Right atrium auricular region (tissue), 2 donors: Measurements from ENCODE around the gene ALOX15. TPM values are rescaled to one million over a fixed set of nuclear protein-coding genes. Genes with fewer than 3 reads are reported as not detected.

ENCODE experiments used
- DNase-seq: peaks from one replicate; pipeline ENCODE4 v3.0.0-alpha.2; 2019; ENCODE audit warnings: low spot score
- H3K27ac ChIP-seq, 2 donors: fragments of 200-600 bp; sonication (generic); 1 replicate in 1 of 2; 2 replicates in 1 of 2; pipeline ENCODE4 v1.5.1; 2016 to 2019
- H3K27me3 ChIP-seq, 2 donors: fragments of 200-600 bp; sonication (generic); one replicate each; pipeline versions ENCODE4 v1.5.1 to v1.6.0; 2017 to 2019
- H3K36me3 ChIP-seq: fragments of 200-600 bp; sonication (generic); one replicate; pipeline ENCODE4 v1.5.1; 2016
- H3K4me1 ChIP-seq, 2 donors: fragments of 200-600 bp; sonication (generic); one replicate each; pipeline versions ENCODE4 v1.5.1 to v1.6.0; 2017 to 2019
- H3K4me3 ChIP-seq, 2 donors: fragments of 200-600 bp; sonication (generic); 1 replicate in 1 of 2; 2 replicates in 1 of 2; pipeline ENCODE4 v1.5.1; 2017 to 2019; ENCODE audit warnings: mild to moderate bottlenecking in 1 of 2, moderate library complexity in 1 of 2
- H3K9me3 ChIP-seq, 2 donors: fragments of 200-600 bp; sonication (generic); one replicate each; pipeline ENCODE4 v1.5.1; 2019
- total RNA-seq, 2 donors: library from RNA; depleted of rRNA; stranded (reverse); fragments of >200 nt; gene quantifications; one replicate each; pipeline ENCODE4 v1.1.0, GENCODE V29; 2016
- TF ChIP-seq, protein P1 (sequence below), 2 donors: fragments of 200-600 bp; sonication (generic); IDR thresholded peaks; one replicate each; pipeline ENCODE4 v1.5.1; 2019; ENCODE audit warnings: antibody characterized with exemption in 2 of 2

ALOX15 gene
- total RNA-seq, 2 donors from 2014 or later, result 16.9 to 65.0 TPM

GRCh38 chr17:4676791-4677190 is 35.3 kb upstream of the ALOX15 start:
- no peak overlapping the region for H3K4me3 ChIP-seq
- no peaks in the 10 kb centered on the region for H3K9me3 ChIP-seq
- TF ChIP-seq, protein P1, sequence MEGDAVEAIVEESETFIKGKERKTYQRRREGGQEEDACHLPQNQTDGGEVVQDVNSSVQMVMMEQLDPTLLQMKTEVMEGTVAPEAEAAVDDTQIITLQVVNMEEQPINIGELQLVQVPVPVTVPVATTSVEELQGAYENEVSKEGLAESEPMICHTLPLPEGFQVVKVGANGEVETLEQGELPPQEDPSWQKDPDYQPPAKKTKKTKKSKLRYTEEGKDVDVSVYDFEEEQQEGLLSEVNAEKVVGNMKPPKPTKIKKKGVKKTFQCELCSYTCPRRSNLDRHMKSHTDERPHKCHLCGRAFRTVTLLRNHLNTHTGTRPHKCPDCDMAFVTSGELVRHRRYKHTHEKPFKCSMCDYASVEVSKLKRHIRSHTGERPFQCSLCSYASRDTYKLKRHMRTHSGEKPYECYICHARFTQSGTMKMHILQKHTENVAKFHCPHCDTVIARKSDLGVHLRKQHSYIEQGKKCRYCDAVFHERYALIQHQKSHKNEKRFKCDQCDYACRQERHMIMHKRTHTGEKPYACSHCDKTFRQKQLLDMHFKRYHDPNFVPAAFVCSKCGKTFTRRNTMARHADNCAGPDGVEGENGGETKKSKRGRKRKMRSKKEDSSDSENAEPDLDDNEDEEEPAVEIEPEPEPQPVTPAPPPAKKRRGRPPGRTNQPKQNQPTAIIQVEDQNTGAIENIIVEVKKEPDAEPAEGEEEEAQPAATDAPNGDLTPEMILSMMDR (IDR thresholded peaks at IDR 0.05), result no peak
- H3K36me3 ChIP-seq, result peaks cover 67% of the 10 kb centered on the region
- H3K4me1 ChIP-seq, result peaks cover 0 to 8% of the 10 kb centered on the region in 2 donors
- no peak overlapping the region for H3K27ac ChIP-seq
- no peak for DNase-seq
- no peaks in the 10 kb centered on the region for H3K27me3 ChIP-seq

DNA sequence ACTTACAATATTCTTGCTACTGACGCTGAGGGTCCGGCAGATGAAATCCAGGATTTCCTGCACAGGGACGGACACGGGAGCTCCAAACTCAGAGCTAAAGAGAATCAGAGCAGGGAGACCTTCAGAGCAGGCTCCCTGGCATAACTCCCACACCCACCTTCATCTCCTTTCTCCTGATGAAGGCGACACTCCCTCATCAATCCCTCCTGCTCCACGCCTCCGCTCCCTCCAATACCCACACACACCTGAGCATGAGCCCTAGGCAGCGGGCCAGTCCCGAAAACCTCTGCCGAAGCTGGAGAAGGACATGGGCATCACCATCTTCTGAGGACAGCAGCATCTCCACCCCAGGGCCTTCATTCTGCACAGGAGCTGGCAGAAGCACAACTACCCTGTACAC is 34.3 kb upstream of the ALOX15 start:
- TF ChIP-seq, protein P1 (IDR thresholded peaks at IDR 0.05), result no peak
- Histone ChIP-seq H3K4me3 (no peak overlapping the region), H3K27me3 (no peaks in the 10 kb centered on the region), H3K27ac (no peak overlapping the region), H3K9me3 (no peaks in the 10 kb centered on the region), H3K4me1 (peaks cover 0 to 8% of the 10 kb centered on the region in 2 donors), H3K36me3 (peaks cover 66% of the 10 kb centered on the region)
- no peak for DNase-seq

DNA sequence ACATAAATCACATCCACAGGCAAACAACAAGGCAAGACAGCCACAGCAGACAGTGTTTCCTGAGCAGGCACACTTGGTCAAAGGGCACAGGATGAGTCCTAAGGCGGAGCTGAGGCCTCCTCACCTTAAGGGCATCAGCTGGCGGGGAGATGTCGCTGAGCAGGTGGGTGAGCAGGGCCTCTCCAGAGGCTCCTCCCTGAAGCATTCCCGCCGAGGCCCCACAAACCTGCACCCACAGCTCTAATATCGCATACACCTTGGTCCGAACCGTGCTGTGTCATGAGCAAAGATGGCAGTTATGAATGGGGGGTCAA is 33.2 kb upstream of the ALOX15 start:
- Histone ChIP-seq H3K9me3 (no peaks in the 10 kb centered on the region), H3K27me3 (no peaks in the 10 kb centered on the region), H3K36me3 (peaks cover 62% of the 10 kb centered on the region), H3K4me3 (no peak overlapping the region), H3K27ac (no peak overlapping the region), H3K4me1 (peaks cover 0 to 8% of the 10 kb centered on the region in 2 donors)
- TF ChIP-seq, protein P1 (IDR thresholded peaks at IDR 0.05), result no peak
- no peak for DNase-seq

DNA sequence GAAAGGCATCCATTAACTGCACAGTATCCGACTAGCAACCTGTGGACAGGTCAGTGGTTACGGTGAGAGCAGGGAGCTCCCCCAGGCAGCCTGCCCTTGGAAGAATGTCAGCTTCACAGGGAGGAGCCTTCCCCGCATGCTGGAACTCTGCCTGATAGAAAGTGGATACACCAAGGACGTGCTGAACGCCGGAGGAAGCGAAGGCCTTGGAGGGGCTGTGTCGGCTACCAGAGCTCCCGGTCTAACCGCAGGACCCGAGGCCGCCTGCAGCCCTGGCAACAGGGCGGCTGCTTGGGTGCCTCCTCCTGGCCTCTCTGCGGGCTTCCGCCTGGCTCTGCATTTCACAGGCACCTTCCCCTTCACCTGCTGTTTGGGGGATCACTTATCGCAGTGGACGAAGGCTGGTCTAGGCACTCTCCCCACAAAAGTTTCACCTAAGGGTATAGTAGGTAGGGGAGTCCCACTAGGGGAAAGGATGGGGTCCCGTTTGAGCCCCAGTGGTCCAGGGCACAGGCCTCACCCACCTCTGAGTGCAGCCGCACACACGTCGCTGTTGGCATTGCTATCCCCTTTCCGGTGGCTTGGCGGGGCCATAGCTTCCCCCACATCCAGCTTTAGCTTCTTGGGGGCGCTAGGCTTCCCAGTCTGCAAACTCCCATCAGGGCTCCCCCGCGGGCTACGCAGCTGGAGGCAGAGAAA is 32.7 kb upstream of the ALOX15 start:
- peaks cover 62% of the 10 kb centered on the region for H3K36me3 ChIP-seq
- no peak overlapping the region for H3K27ac ChIP-seq
- TF ChIP-seq, protein P1 (IDR thresholded peaks at IDR 0.05), result no peak
- no peaks in the 10 kb centered on the region for H3K9me3 ChIP-seq
- DNase-seq, result no peak
- no peak overlapping the region for H3K4me3 ChIP-seq
- peaks cover 0 to 8% of the 10 kb centered on the region in 2 donors for H3K4me1 ChIP-seq
- no peaks in the 10 kb centered on the region for H3K27me3 ChIP-seq

DNA sequence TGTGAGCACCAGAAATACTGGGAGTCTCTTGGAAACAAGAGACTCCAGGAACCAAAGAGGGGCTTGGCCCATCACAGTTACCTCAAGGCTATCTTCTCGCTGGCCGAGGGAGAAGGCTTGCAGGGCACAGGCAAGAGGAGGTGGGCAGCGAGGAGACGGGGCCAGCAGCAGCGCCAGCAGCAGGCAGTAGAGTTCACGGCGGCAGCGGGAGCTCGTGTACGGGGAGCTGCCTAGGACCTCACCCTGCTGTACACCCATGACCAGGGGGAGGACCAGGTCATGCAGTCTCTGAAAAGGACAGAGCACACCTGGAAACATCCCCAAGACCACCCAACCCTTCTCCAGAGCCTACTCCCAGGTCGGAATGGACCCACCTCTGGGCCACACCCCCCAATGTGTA is 31.7 kb upstream of the ALOX15 start:
- DNase-seq, result no peak
- Histone ChIP-seq H3K4me1 (peaks cover 0 to under 1% of the 10 kb centered on the region in 2 donors), H3K27me3 (no peaks in the 10 kb centered on the region), H3K36me3 (peaks cover 62% of the 10 kb centered on the region), H3K4me3 (no peak overlapping the region), H3K27ac (no peak overlapping the region), H3K9me3 (no peaks in the 10 kb centered on the region)
- TF ChIP-seq, protein P1 (IDR thresholded peaks at IDR 0.05), result no peak

DNA sequence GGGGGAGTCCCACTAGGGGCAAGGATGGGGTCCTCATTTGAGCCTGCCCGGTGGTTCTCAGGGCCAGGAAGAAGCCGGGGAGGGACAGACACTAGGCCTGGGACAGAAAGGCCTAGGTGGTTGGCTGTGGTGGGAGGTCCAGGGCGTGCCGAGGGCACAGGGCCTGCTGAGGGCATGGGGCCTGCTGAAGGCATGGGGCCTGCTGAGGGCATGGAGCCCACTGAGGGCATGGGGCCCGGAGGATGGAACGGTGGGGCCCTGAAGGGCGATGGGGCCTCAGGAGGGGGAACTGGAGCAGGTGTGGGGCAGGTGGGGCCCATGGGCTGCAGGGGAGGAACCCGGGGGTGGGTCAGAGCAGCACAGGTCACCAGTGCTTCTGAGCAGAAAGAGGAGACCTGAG is 31.3 kb upstream of the ALOX15 start:
- Histone ChIP-seq H3K27me3 (no peaks in the 10 kb centered on the region), H3K9me3 (no peaks in the 10 kb centered on the region), H3K4me3 (no peak overlapping the region), H3K36me3 (peaks cover 62% of the 10 kb centered on the region), H3K4me1 (no peaks in the 10 kb centered on the region), H3K27ac (no peak overlapping the region)
- TF ChIP-seq, protein P1 (IDR thresholded peaks at IDR 0.05), result no peak
- DNase-seq, result no peak
